Left ventricle myocardium inferior (tissue), 1 donor: ENCODE results near the gene CCNT2. TPM values are rescaled to one million over a fixed set of nuclear protein-coding genes. Genes with fewer than 3 reads are reported as not detected.
A peak's percentile ranks its signal among the peaks of the same experiment; 100 is the strongest.

Experiments
- DNase-seq: peaks from one replicate; pipeline ENCODE4 v3.0.0-alpha.2; 2020
- H3K27ac ChIP-seq: fragments of 200-600 bp; replicated peaks from 2 replicates; pipeline ENCODE4 v1.8.0; 2021
- H3K27me3 ChIP-seq: fragments of 200-600 bp; 2 replicates; pipeline ENCODE4 v1.8.0; 2021; ENCODE audit warnings: low read depth
- H3K36me3 ChIP-seq: fragments of 200-600 bp; 2 replicates; pipeline ENCODE4 v1.8.0; 2021
- H3K4me1 ChIP-seq: fragments of 200-600 bp; 2 replicates; pipeline ENCODE4 v1.8.0; 2021
- H3K4me3 ChIP-seq: fragments of 200-600 bp; 2 replicates; pipeline ENCODE4 v1.8.0; 2021; ENCODE audit warnings: mild to moderate bottlenecking, moderate library complexity
- H3K9me3 ChIP-seq: fragments of 200-600 bp; replicated peaks from 2 replicates; pipeline ENCODE4 v1.8.0; 2021
- intact Hi-C: fragments of 100-400 bp; cut with micrococcal nuclease; formaldehyde crosslinking; loops from one replicate; pipeline ENCODE4 v1.11.0; 2022
- long read RNA-seq: library from polyadenylated mRNA; unstranded; transcript quantifications from one replicate; pipeline ENCODE4 v2.0.0, GENCODE V29; 2021
- total RNA-seq: library from RNA; stranded (reverse); fragmentation: NEBNext Ultra II Directional; extraction: Animal tissue kit (Norgen Biotek cat#: 25700); gene quantifications from one replicate; pipeline ENCODE4 v1.2.1, GENCODE V29; 2021
- TF ChIP-seq, protein P1 (sequence below): fragments of 200-600 bp; IDR thresholded peaks from 2 replicates; pipeline ENCODE4 v1.8.0; 2021; ENCODE audit warnings: antibody characterized with exemption, mild to moderate bottlenecking, borderline replicate concordance
- donor health status: DM: no; HTN: yes; CAD: no; lungs with severe emphysema.

CCNT2 gene
- 16.9 TPM for total RNA-seq
- long read RNA-seq, full-length matches to known transcripts, result 34 of 43 reads
- long read RNA-seq, partial matches to known transcripts, result 3 of 43 reads
- long read RNA-seq, other reads (novel, unspliced or antisense), result 6 of 43 reads

DNA sequence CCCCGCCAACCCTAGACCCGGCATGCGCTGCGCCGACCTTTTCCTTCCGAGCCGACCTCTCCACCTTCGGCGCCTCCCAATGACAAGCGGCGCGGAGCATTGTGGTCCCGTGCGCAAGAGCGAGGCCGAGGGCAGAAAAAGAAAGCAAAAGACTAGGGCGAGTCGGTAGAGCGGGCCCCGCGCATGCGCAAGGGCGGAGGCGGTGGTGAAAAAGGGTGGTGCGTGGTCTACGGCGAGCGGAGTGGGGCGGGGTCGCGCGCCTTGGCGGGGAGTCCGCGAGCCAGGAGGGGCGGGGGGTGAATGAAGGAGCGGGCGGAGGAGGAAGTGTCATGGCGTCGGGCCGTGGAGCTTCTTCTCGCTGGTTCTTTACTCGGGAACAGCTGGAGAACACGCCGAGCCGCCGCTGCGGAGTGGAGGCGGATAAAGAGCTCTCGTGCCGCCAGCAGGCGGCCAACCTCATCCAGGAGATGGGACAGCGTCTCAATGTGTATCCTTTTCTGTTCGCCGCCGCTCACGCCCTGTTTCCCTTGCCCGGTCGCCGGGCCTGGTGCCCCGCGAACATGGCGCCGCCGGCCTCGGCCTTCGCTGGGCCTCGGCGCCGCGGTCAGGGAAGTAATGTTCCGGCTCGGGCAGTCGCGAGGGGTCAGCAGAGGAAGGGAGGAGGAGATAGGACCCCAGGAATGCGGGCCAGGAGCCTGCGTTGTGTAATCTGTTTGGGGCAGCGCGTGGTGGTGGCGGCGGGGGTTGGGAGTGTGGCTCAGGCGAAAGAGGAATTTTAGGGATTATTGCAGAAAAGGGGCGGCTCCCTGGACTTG lies at the start of gene CCNT2:
CCNT2 (plus strand) TSS at position 297 of the 815 bp plus-strand sequence; CDS start at position 330, 33 bp downstream.
- intact Hi-C loops, result no loop called here
- peak; percentile 99 for DNase-seq
- no peaks in the 10 kb centered on the region for H3K27me3 ChIP-seq
- peaks cover 60% of the 10 kb centered on the region for H3K4me1 ChIP-seq
- H3K36me3 ChIP-seq, result no peaks in the 10 kb centered on the region
- TF ChIP-seq, protein P1, sequence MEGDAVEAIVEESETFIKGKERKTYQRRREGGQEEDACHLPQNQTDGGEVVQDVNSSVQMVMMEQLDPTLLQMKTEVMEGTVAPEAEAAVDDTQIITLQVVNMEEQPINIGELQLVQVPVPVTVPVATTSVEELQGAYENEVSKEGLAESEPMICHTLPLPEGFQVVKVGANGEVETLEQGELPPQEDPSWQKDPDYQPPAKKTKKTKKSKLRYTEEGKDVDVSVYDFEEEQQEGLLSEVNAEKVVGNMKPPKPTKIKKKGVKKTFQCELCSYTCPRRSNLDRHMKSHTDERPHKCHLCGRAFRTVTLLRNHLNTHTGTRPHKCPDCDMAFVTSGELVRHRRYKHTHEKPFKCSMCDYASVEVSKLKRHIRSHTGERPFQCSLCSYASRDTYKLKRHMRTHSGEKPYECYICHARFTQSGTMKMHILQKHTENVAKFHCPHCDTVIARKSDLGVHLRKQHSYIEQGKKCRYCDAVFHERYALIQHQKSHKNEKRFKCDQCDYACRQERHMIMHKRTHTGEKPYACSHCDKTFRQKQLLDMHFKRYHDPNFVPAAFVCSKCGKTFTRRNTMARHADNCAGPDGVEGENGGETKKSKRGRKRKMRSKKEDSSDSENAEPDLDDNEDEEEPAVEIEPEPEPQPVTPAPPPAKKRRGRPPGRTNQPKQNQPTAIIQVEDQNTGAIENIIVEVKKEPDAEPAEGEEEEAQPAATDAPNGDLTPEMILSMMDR, result peak; percentile 27
- peak within 1 kb of the TSS; percentile 97 for H3K27ac ChIP-seq
- H3K4me3 ChIP-seq, result peak within 1 kb of the TSS; percentile 94
- H3K9me3 ChIP-seq, result peaks cover 5% of the 10 kb centered on the region

DNA sequence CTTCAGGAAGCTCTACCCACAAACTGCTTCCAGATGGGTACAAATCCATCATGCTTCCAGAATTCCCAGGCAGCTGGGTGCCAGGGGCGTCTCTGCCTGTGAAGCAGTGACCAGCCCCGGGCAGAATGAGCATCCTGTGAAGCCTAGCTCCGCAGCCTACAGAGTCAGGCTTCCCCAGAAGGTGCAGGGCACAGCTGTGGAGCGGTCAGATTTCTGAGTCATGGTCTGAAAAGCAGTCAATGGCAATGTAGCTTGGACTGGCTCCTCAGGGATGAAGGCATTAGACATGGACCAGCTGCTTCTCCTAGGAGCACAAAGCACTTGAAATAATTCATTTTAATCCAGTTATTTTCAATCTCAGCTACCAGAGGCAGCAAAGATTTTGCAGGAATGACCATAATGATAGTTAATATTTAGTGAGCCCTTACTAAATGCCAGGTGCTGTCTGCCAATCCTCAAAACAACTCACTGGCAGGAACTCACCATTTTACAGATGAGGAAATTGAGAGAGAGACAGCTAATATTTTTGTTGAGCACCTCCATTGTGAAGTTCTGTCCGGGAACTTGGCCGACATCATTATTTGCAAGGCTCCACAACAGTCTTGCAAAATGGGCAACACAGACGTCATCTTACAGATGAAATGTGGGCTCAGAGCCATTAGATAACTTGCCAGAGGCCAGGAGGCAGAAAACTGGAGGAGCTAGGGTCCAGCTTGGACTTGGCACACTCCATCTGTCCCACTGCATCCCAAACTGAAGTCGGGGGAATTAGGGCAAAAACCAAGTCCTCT lies 48.5 kb upstream of the CCNT2 start:
- peak; percentile 27 for DNase-seq
- peak overlapping the region; percentile 32 for H3K27ac ChIP-seq
- intact Hi-C loops, result no loop called here

DNA sequence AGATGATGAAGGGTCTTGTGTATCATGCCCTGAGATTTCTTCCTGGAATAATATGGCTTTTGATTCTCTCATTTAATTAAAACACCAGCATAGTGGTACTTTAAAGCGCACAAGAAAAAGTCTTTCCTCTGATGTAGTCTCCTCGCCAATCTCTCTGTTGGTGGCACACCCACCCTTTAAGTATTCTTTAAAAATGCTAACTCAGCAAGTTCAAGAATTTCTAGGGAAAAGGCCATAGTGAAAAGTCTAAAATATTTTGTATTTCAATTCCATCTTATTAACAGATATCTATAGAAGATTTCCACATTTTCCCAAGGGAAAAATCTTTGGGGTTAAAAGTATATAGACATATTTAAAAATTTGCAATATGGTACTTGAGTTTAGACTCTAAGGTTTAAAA lies 45.5 kb upstream of the CCNT2 start:
- no peak for DNase-seq
- intact Hi-C loops, result no loop called here
- Histone ChIP-seq H3K9me3 (peaks cover 9% of the 10 kb centered on the region), H3K4me3 (no peak overlapping the region), H3K36me3 (no peaks in the 10 kb centered on the region), H3K4me1 (no peaks in the 10 kb centered on the region), H3K27ac (no peak overlapping the region), H3K27me3 (no peaks in the 10 kb centered on the region)
- TF ChIP-seq, protein P1, result no peak

More for the DNA sequence above, 48.5 kb upstream of the CCNT2 start:
- TF ChIP-seq, protein P1, result no peak
- Histone ChIP-seq H3K4me3 (no peak overlapping the region), H3K36me3 (no peaks in the 10 kb centered on the region), H3K4me1 (no peaks in the 10 kb centered on the region), H3K27me3 (no peaks in the 10 kb centered on the region), H3K9me3 (no peaks in the 10 kb centered on the region)

DNA sequence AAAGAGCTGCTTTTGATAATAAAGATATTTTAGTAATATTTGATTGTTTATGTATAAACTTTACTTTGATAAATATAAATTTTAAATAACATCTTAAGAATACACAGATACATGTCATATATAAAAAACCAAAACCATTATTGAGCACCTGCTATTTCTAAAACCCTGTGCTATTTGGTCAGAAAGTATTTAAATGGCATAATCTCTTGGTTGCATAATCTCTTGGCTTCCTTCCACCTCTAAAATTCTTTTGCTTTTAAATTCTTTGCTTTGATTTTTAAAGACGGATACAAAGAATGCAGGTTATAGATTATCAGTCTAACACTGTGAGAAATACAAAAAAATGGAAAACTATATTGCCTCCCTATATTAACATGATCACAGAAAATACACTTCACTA lies 43.3 kb upstream of the CCNT2 start:
- Histone ChIP-seq H3K4me1 (no peaks in the 10 kb centered on the region), H3K27me3 (no peaks in the 10 kb centered on the region), H3K9me3 (peaks cover 21% of the 10 kb centered on the region), H3K4me3 (no peak overlapping the region), H3K36me3 (no peaks in the 10 kb centered on the region), H3K27ac (no peak overlapping the region)
- TF ChIP-seq, protein P1, result no peak
- DNase-seq, result no peak
- intact Hi-C loops, result no loop called here

DNA sequence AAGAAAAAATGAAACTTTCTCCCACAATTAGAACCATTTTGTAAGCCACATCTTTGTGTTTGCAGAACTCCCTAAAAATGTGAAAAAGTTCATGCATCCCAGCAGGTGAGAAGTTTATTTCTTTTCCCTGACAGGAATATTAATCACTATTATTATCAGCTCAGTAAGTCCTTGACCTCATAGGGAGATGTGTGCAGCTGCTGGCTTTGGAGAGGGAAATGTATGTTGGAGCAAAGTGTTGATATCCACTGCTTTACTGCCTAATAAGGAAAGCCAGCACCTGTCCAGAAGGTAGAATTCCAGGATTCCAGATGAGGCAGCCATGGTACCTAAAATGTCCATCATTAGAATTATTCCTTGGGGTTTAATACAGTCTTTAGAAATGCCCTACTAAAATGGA lies 35.8 kb upstream of the CCNT2 start:
- TF ChIP-seq, protein P1, result no peak
- Histone ChIP-seq H3K36me3 (no peaks in the 10 kb centered on the region), H3K4me3 (no peak overlapping the region), H3K27me3 (no peaks in the 10 kb centered on the region), H3K4me1 (no peaks in the 10 kb centered on the region), H3K9me3 (peaks cover 15% of the 10 kb centered on the region), H3K27ac (no peak overlapping the region)
- intact Hi-C loops, result no loop called here
- no peak for DNase-seq
